HepG2 (cell line): ENCODE data around the gene PERCC1. TPM values are rescaled to one million over a fixed set of nuclear protein-coding genes. Genes with fewer than 3 reads are reported as not detected.

Experiments used
- AGO2 ChIP-seq: fragments of 200-400 bp; formaldehyde crosslinking; optimal IDR thresholded peaks from 2 replicates; pipeline ENCODE3; 2017; ENCODE audit warnings: mild to moderate bottlenecking, low read depth, low read length, moderate library complexity
- BORCS8-MEF2B ChIP-seq: sonication (generic); formaldehyde crosslinking; IDR thresholded peaks from 2 replicates; pipeline ENCODE4 v1.8.0; 2022; ENCODE audit warnings: mild to moderate bottlenecking, missing genetic modification reagents
- ETV5 ChIP-seq: IDR thresholded peaks from 2 replicates; pipeline ENCODE4 v1.6.1; 2018; ENCODE audit warnings: missing biosample characterization, missing genetic modification reagents, inconsistent platforms, borderline replicate concordance
- FOSL1 ChIP-seq: sonication (generic); formaldehyde crosslinking; IDR thresholded peaks from 2 replicates; pipeline ENCODE4 v1.9.0; 2021; ENCODE audit warnings: missing genetic modification reagents, borderline replicate concordance
- IKZF4 ChIP-seq: sonication (generic); formaldehyde crosslinking; IDR thresholded peaks from 2 replicates; pipeline ENCODE4 v1.5.1; 2020; ENCODE audit warnings: borderline replicate concordance, mild to moderate bottlenecking, low read depth, missing genetic modification reagents; ENCODE audit errors: not compliant biosample characterization
- MATR3 ChIP-seq: sonication (generic); formaldehyde crosslinking; IDR thresholded peaks from 2 replicates; pipeline ENCODE4 v1.4.0; 2020; ENCODE audit warnings: missing genetic modification reagents
- MED1 ChIP-seq: sonication (generic); formaldehyde crosslinking; IDR thresholded peaks from 2 replicates; pipeline ENCODE4 v1.4.0; 2020; ENCODE audit warnings: missing genetic modification reagents
- NFIB ChIP-seq: sonication (generic); formaldehyde crosslinking; IDR thresholded peaks from 2 replicates; pipeline ENCODE4 v1.9.0; 2021; ENCODE audit warnings: missing genetic modification reagents, mild to moderate bottlenecking, borderline replicate concordance
- NR2F1 ChIP-seq, 2 experiments: fragments of 450-650 bp in 1 of 2; formaldehyde crosslinking in 1 of 2; IDR thresholded peaks; 2 replicates each; pipeline versions ENCODE4 v1.5.0 to v1.6.1; 2016 to 2020; ENCODE audit warnings: mild to moderate bottlenecking in 1 of 2, missing compliant biosample characterization in 1 of 2, missing genetic modification reagents in 1 of 2, moderate library complexity in 1 of 2
- PCBP1 ChIP-seq: fragments of 200-400 bp; formaldehyde crosslinking; IDR thresholded peaks from 2 replicates; pipeline ENCODE4 v1.6.1; 2017; ENCODE audit warnings: mild to moderate bottlenecking, low read depth, low read length, borderline replicate concordance
- RBAK ChIP-seq: sonication (generic); formaldehyde crosslinking; IDR thresholded peaks from 2 replicates; pipeline ENCODE4 v1.5.1; 2020; ENCODE audit warnings: mild to moderate bottlenecking, missing genetic modification reagents
- RBM22 ChIP-seq: fragments of 200-400 bp; formaldehyde crosslinking; optimal IDR thresholded peaks from 2 replicates; pipeline ENCODE3; 2017; ENCODE audit warnings: mild to moderate bottlenecking, low read length, moderate library complexity
- SOX5 ChIP-seq: IDR thresholded peaks from 2 replicates; pipeline ENCODE4 v1.6.1; 2016; ENCODE audit warnings: borderline replicate concordance
- SRSF4 ChIP-seq: fragments of 200-400 bp; formaldehyde crosslinking; IDR thresholded peaks from one replicate; pipeline ENCODE4 v1.6.1; 2018; ENCODE audit warnings: mild to moderate bottlenecking, low read depth, low read length, moderate library complexity; ENCODE audit not compliant: poor library complexity, severe bottlenecking
- SSRP1 ChIP-seq: IDR thresholded peaks from 2 replicates; pipeline ENCODE4 v1.6.1; 2016; ENCODE audit warnings: control low read depth
- STAG1 ChIP-seq: sonication (generic); formaldehyde crosslinking; IDR thresholded peaks from 2 replicates; pipeline ENCODE4 v1.4.0; 2020; ENCODE audit warnings: missing genetic modification reagents
- THYN1 ChIP-seq: sonication (generic); formaldehyde crosslinking; IDR thresholded peaks from 2 replicates; pipeline ENCODE4 v1.8.1; 2023; ENCODE audit warnings: low read depth, mild to moderate bottlenecking, moderate library complexity, missing genetic modification reagents, borderline replicate concordance
- ZFP37 ChIP-seq: sonication (generic); formaldehyde crosslinking; IDR thresholded peaks from 2 replicates; pipeline ENCODE4 v1.4.0; 2020; ENCODE audit warnings: missing genetic modification reagents, borderline replicate concordance
- ZNF329 ChIP-seq: sonication (generic); formaldehyde crosslinking; IDR thresholded peaks from 2 replicates; pipeline ENCODE4 v1.9.0; 2021; ENCODE audit warnings: low read depth, mild to moderate bottlenecking, missing genetic modification reagents
- ZNF598 ChIP-seq: sonication (generic); formaldehyde crosslinking; IDR thresholded peaks from 2 replicates; pipeline ENCODE4 v1.5.1; 2020; ENCODE audit warnings: mild to moderate bottlenecking, missing genetic modification reagents, borderline replicate concordance
- ZNF816 ChIP-seq: sonication (generic); formaldehyde crosslinking; IDR thresholded peaks from 2 replicates; pipeline ENCODE4 v1.8.0; 2022; ENCODE audit warnings: missing genetic modification reagents, mild to moderate bottlenecking, borderline replicate concordance
- polyA plus RNA-seq, 8 experiments: library from polyadenylated mRNA; depleted of rRNA in 3 of 8; stranded (reverse) in 7 of 8; unstranded in 1 of 8; fragments of >200 nt; fragmentation: Illumina TruSeq in 4 of 8; extraction: Trizol in 4 of 8; gene quantifications; 2 replicates each; pipeline versions ENCODE4 v1.2.1 to v1.2.3, GENCODE V29; 2011 to 2016; ENCODE audit warnings: low read depth in 4 of 8, missing spikeins in 1 of 8, mixed read lengths in 1 of 8; ENCODE audit not compliant: insufficient read depth in 1 of 8
- total RNA-seq, 5 experiments: library from RNA; depleted of rRNA; stranded (reverse); fragments of >200 nt; fragmentation: Illumina TruSeq; extraction: Trizol; gene quantifications; 2 replicates each; pipeline ENCODE4 v1.2.3, GENCODE V29; 2016; ENCODE audit warnings: low read depth in 1 of 5
- TF ChIP-seq, protein P1 (sequence below): sonication (generic); formaldehyde crosslinking; IDR thresholded peaks from 2 replicates; pipeline ENCODE4 v1.4.0; 2020; ENCODE audit warnings: missing genetic modification reagents
- TF ChIP-seq, protein P2 (sequence below): sonication (generic); formaldehyde crosslinking; conservative IDR thresholded peaks from 2 replicates; pipeline ENCODE4 v1.5.0; 2020; ENCODE audit warnings: missing genetic modification reagents
- TF ChIP-seq, protein P3 (sequence below): sonication (generic); formaldehyde crosslinking; IDR thresholded peaks from 2 replicates; pipeline ENCODE4 v1.8.1; 2023; ENCODE audit warnings: missing genetic modification reagents, inconsistent platforms, borderline replicate concordance
- TF ChIP-seq, protein P4 (sequence below): IDR thresholded peaks from 2 replicates; pipeline ENCODE4 v1.6.1; 2018; ENCODE audit warnings: missing genetic modification reagents

Gene PERCC1
- total and polyA plus RNA-seq, 2 of the 13 experiments (the other 11 are each of a cell fraction or from before 2014, with no cell fraction given), result 0.15 TPM; not detected in 1

DNA sequence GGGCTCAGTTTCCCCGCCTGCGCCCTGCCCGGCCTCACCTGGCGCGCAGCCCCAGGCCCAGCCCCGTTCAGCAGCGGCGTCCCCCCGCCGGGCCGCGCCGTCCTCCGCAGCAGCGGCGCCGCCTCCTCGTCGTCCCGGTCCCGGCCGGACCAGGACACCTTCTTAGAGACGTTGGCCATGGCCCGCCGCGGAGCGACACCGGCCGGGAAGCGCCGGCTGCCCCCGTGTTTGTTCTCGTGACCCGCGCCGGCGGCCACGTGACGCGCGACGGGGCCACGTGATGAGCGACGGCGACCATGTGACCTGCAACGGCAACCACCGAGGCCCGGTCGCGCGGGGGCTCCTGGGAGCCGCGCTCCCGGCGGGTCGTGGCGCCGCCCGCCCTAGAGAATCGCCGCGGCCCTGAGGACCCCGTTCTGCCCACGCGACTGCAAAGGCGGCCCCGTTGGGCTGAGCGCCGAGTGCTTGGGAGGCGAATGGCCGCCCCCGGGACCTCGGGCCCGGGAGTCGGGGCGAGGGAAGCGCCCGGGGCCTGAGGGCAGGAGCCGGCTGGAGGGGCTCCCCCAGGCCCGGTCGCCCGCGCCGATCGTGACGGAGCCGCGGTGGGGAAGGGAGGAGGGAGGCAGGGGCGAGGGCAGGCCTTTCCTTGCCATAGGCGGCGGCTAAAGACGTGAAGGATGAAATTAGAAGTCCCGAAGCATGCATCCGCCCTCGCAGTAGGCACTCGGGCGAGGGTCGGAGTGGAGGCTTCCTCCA, 44.1 kb downstream of the PERCC1 start, which contains the start of gene CLCN7 (continued):
- TF ChIP-seq THYN1 (CRISPR knock-in tag), result no peak
- no peak for TF ChIP-seq NFIB (CRISPR knock-in tag)
- no peak for TF ChIP-seq RBM22
- TF ChIP-seq PCBP1, result no peak
- TF ChIP-seq MED1, result peak; percentile 58
- TF ChIP-seq IKZF4 (CRISPR knock-in tag), result peak; percentile 93
- TF ChIP-seq RBAK (CRISPR knock-in tag), result no peak
- no peak for TF ChIP-seq FOSL1 (CRISPR knock-in tag)
- peak; percentile 57; the same call in 1 of the 2 replicates for TF ChIP-seq SOX5 (CRISPR knock-in tag)
- no peak for TF ChIP-seq MATR3 (CRISPR knock-in tag)
- TF ChIP-seq AGO2, result peak; percentile 74
- TF ChIP-seq ZNF329 (CRISPR knock-in tag), result peak; percentile 73
- TF ChIP-seq, protein P1, sequence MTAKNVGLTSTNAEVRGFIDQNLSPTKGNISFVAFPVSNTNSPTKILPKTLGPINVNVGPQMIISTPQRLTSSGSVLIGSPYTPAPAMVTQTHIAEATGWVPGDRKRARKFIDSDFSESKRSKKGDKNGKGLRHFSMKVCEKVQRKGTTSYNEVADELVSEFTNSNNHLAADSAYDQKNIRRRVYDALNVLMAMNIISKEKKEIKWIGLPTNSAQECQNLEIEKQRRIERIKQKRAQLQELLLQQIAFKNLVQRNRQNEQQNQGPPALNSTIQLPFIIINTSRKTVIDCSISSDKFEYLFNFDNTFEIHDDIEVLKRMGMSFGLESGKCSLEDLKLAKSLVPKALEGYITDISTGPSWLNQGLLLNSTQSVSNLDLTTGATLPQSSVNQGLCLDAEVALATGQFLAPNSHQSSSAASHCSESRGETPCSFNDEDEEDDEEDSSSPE (CRISPR knock-in tag), result peak; percentile 93
- TF ChIP-seq ZNF816 (CRISPR knock-in tag), result peak; percentile 88; the same call in 1 of the 2 replicates
- TF ChIP-seq SSRP1, result no peak
- TF ChIP-seq NR2F1 (CRISPR knock-in tag; IDR thresholded peaks at IDR 0.05), result no peak; a peak in 1 of 4 replicates
- TF ChIP-seq ETV5, result peak; percentile 49
- TF ChIP-seq ZNF598 (CRISPR knock-in tag), result peak; percentile 70; the same call in 1 of the 2 replicates
- TF ChIP-seq, protein P2, sequence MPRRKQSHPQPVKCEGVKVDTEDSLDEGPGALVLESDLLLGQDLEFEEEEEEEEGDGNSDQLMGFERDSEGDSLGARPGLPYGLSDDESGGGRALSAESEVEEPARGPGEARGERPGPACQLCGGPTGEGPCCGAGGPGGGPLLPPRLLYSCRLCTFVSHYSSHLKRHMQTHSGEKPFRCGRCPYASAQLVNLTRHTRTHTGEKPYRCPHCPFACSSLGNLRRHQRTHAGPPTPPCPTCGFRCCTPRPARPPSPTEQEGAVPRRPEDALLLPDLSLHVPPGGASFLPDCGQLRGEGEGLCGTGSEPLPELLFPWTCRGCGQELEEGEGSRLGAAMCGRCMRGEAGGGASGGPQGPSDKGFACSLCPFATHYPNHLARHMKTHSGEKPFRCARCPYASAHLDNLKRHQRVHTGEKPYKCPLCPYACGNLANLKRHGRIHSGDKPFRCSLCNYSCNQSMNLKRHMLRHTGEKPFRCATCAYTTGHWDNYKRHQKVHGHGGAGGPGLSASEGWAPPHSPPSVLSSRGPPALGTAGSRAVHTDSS (CRISPR knock-in tag), result no peak
- peak; percentile 69; the same call in 1 of the 2 replicates for TF ChIP-seq BORCS8-MEF2B (CRISPR knock-in tag)
- no peak for TF ChIP-seq STAG1 (CRISPR knock-in tag)
- TF ChIP-seq, protein P3, sequence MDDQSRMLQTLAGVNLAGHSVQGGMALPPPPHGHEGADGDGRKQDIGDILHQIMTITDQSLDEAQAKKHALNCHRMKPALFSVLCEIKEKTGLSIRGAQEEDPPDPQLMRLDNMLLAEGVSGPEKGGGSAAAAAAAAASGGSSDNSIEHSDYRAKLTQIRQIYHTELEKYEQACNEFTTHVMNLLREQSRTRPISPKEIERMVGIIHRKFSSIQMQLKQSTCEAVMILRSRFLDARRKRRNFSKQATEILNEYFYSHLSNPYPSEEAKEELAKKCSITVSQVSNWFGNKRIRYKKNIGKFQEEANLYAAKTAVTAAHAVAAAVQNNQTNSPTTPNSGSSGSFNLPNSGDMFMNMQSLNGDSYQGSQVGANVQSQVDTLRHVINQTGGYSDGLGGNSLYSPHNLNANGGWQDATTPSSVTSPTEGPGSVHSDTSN (CRISPR knock-in tag), result no peak
- no peak for TF ChIP-seq SRSF4
- TF ChIP-seq, protein P4, sequence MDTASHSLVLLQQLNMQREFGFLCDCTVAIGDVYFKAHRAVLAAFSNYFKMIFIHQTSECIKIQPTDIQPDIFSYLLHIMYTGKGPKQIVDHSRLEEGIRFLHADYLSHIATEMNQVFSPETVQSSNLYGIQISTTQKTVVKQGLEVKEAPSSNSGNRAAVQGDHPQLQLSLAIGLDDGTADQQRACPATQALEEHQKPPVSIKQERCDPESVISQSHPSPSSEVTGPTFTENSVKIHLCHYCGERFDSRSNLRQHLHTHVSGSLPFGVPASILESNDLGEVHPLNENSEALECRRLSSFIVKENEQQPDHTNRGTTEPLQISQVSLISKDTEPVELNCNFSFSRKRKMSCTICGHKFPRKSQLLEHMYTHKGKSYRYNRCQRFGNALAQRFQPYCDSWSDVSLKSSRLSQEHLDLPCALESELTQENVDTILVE (CRISPR knock-in tag), result peak; percentile 89; the same call in 1 of the 2 replicates
- TF ChIP-seq ZFP37 (CRISPR knock-in tag), result peak; percentile 59; the same call in 1 of the 2 replicates
